IgD-negative memory B cell (primary cell): Measurements from ENCODE around the gene CLCA2. TPM values are rescaled to one million over a fixed set of nuclear protein-coding genes. Genes with fewer than 3 reads are reported as not detected.

Experiments
- H3K27ac Mint-ChIP-seq, 3 donors: one replicate each; pipeline ENCODE4 v1.8.0; 2020 to 2022; ENCODE audit warnings: mild to moderate bottlenecking in 3 of 3, mixed read lengths in 3 of 3, moderate library complexity in 1 of 3
- H3K27me3 Mint-ChIP-seq: one replicate; pipeline ENCODE4 v1.8.0; 2021; ENCODE audit warnings: mixed read lengths
- H3K36me3 Mint-ChIP-seq: one replicate; pipeline ENCODE4 v1.8.0; 2020; ENCODE audit warnings: mild to moderate bottlenecking, mixed read lengths
- H3K4me1 Mint-ChIP-seq, 3 donors: one replicate each; pipeline ENCODE4 v1.8.0; 2020 to 2022; ENCODE audit warnings: mixed read lengths in 3 of 3, mild to moderate bottlenecking in 1 of 3
- H3K4me3 Mint-ChIP-seq, 4 donors: one replicate each; pipeline ENCODE4 v1.8.0; 2020 to 2022; ENCODE audit warnings: mild to moderate bottlenecking in 4 of 4, mixed read lengths in 4 of 4, moderate library complexity in 3 of 4
- H3K9me3 Mint-ChIP-seq, 3 donors: one replicate each; pipeline ENCODE4 v1.8.0; 2020 to 2021; ENCODE audit warnings: mixed read lengths in 3 of 3, mild to moderate bottlenecking in 1 of 3
- polyA plus RNA-seq: library from polyadenylated mRNA; unstranded; fragments of 300-500 nt; fragmentation: Illumina TruSeq; gene quantifications from one replicate; pipeline ENCODE4 v1.2.3, GENCODE V29; 2021

CLCA2 gene, protein sequence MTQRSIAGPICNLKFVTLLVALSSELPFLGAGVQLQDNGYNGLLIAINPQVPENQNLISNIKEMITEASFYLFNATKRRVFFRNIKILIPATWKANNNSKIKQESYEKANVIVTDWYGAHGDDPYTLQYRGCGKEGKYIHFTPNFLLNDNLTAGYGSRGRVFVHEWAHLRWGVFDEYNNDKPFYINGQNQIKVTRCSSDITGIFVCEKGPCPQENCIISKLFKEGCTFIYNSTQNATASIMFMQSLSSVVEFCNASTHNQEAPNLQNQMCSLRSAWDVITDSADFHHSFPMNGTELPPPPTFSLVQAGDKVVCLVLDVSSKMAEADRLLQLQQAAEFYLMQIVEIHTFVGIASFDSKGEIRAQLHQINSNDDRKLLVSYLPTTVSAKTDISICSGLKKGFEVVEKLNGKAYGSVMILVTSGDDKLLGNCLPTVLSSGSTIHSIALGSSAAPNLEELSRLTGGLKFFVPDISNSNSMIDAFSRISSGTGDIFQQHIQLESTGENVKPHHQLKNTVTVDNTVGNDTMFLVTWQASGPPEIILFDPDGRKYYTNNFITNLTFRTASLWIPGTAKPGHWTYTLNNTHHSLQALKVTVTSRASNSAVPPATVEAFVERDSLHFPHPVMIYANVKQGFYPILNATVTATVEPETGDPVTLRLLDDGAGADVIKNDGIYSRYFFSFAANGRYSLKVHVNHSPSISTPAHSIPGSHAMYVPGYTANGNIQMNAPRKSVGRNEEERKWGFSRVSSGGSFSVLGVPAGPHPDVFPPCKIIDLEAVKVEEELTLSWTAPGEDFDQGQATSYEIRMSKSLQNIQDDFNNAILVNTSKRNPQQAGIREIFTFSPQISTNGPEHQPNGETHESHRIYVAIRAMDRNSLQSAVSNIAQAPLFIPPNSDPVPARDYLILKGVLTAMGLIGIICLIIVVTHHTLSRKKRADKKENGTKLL
- not detected for polyA plus RNA-seq

DNA sequence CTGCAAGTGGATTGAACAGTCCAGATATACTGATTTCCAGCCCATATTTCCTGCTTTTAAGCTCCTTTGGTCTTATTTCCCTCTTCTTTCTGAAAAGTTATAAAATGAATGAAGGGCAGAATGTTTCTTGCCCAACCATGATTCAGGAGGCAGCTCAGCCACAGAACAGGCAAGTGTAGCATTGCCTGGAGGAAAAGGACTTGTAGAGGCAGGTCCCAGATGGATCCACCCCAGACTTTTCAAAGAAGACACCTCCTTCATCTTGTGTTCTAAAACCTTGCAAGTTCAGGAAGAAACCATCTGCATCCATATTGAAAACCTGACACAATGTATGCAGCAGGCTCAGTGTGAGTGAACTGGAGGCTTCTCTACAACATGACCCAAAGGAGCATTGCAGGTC is at the start of gene CLCA2:
CLCA2 (plus strand) TSS at position 299 of the 400 bp plus-strand sequence; CDS start at position 376, 77 bp downstream.
- Mint-ChIP-seq H3K4me3 (no peak within 1 kb of the TSS), H3K27me3 (peaks cover 12% of the 10 kb centered on the region), H3K9me3 (no peaks in the 10 kb centered on the region), H3K4me1 (peaks cover 3 to 5% (median 4%) of the 10 kb centered on the region in 3 donors), H3K27ac (no peak within 1 kb of the TSS), H3K36me3 (no peaks in the 10 kb centered on the region)

DNA sequence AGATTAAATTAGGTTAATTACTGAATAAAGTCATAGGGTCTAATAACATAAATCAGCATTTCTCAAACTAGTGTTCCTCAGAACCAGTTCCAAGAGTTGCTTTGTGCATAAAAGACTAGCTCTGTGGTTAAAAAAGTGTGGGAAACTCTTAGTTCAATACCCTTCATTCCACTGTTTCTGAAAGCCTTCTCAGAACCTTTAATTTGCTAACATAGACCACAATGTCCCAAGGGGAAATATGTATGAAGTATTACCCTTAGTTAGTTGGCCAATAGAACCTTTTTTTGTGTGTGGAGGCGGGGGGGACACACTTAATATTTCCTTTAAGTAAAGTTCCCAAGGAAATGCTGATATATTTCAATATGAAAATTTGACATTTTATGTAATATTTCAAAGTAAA is 48.3 kb upstream of the CLCA2 start:
- Mint-ChIP-seq H3K27me3 (no peaks in the 10 kb centered on the region), H3K27ac (no peak overlapping the region), H3K4me3 (no peak overlapping the region), H3K36me3 (peaks cover 22% of the 10 kb centered on the region), H3K4me1 (peaks cover 2 to 5% (median 3%) of the 10 kb centered on the region in 3 donors), H3K9me3 (peaks cover 0 to 11% (median 0%) of the 10 kb centered on the region in 3 donors)

DNA sequence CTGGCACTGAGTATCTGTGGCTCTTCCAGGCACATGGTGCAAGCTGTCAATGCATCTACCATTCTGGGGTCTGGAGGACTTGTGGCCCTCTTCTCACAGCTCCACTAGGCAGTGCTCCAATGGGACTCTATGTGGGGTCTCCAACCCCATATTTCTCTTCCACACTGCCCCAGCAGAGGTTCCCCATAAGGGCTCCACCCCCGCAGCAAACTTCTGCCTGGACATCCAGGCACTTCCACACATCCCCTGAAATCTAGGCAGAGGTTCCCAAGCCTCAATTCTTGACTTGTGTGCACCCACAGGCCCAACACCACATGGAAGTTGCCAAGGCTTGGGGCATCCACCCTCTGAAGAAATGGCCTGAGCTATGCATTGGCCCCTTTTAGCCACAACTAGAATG is 46.6 kb upstream of the CLCA2 start:
- H3K9me3 Mint-ChIP-seq, result peaks cover 0 to 11% (median 0%) of the 10 kb centered on the region in 3 donors
- peak overlapping the region in 1 of 4 donors; percentile 1 for H3K4me3 Mint-ChIP-seq
- no peaks in the 10 kb centered on the region for H3K27me3 Mint-ChIP-seq
- H3K4me1 Mint-ChIP-seq, result peaks cover 2 to 5% (median 3%) of the 10 kb centered on the region in 3 donors
- H3K27ac Mint-ChIP-seq, result peak overlapping the region in 2 of 3 donors; percentile 53 to 63
- H3K36me3 Mint-ChIP-seq, result peaks cover 18% of the 10 kb centered on the region

DNA sequence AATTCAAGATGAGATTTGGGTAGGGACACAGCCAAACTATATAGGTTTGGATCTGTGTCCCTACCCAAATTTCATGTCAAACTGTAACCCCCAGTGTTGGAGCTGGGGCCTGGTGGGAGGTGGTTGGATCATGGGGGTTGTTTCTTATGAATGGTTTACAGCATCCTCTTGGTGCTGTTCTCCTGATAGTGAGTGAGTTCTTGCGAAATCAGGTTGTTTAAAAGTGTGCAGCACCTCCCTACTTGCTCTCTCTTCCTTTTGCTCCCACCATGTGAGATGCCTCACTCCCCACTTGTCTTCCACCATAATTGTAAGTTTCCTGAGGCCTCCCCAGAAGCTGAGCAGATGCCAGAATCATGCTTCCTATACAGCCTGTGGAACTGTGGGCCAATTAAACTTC is 45.2 kb upstream of the CLCA2 start:
- Mint-ChIP-seq H3K27me3 (no peaks in the 10 kb centered on the region), H3K9me3 (peaks cover 0 to 11% (median 0%) of the 10 kb centered on the region in 3 donors), H3K4me1 (peaks cover 3 to 5% (median 5%) of the 10 kb centered on the region in 3 donors), H3K36me3 (peaks cover 16% of the 10 kb centered on the region), H3K27ac (peak overlapping the region in 2 of 3 donors; percentile 7 to 19), H3K4me3 (no peak overlapping the region)

DNA sequence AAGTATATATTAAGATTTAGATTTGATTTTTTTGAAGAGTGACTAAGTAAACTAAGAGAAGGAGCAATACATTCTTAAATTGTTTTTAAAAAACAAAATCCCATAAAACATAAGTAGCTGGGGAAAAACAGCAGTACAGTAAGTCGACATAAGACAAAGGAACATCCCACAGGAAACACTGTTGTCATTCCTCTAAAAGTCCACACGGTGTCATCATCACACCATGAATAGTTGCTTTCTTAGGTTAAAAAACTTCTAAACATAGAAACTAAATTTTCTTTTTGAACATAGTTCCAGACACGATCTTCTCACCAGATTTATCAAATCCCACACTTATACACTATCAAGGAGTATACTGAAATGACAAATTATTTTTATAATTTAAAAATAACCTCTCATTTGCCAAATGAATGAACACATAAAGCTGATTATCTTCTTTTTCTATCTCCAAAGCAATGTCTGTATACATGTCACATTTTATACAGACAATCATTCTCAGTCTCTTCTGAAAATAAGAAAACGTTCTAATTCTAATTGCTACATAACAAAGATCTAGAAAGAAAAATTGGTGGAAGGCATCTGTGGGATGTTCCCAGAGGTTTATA is 43.6 kb upstream of the CLCA2 start:
- peaks cover 3 to 5% (median 5%) of the 10 kb centered on the region in 3 donors for H3K4me1 Mint-ChIP-seq
- H3K36me3 Mint-ChIP-seq, result peaks cover 13% of the 10 kb centered on the region

DNA sequence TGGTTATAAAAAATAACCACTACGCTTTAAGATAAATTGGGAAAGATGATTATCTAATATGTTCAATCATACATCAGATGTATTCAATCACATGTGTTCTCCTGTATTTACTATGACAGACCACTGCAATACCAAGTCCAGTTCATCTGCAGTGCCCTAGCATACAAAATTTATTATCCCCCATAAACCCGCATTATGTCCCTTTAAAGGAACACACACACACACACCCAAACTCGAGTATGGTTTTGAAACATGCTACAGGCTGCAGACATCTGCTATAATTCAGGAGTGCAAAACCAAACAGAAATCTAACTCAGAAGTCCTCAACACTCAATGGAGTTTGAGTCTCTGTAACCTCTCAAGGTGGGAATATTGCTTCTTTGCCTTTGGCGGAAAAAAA is 42.7 kb upstream of the CLCA2 start:
- no peak overlapping the region for H3K4me3 Mint-ChIP-seq
- H3K27me3 Mint-ChIP-seq, result no peaks in the 10 kb centered on the region
- peaks cover 13% of the 10 kb centered on the region for H3K36me3 Mint-ChIP-seq
- no peak overlapping the region for H3K27ac Mint-ChIP-seq
- peaks cover 3 to 5% (median 5%) of the 10 kb centered on the region in 3 donors for H3K4me1 Mint-ChIP-seq
- peaks cover 0 to 11% (median 0%) of the 10 kb centered on the region in 3 donors for H3K9me3 Mint-ChIP-seq

More for the DNA sequence above, 43.6 kb upstream of the CLCA2 start:
- Mint-ChIP-seq H3K27me3 (no peaks in the 10 kb centered on the region), H3K9me3 (peaks cover 0 to 11% (median 0%) of the 10 kb centered on the region in 3 donors), H3K27ac (no peak overlapping the region), H3K4me3 (no peak overlapping the region)

DNA sequence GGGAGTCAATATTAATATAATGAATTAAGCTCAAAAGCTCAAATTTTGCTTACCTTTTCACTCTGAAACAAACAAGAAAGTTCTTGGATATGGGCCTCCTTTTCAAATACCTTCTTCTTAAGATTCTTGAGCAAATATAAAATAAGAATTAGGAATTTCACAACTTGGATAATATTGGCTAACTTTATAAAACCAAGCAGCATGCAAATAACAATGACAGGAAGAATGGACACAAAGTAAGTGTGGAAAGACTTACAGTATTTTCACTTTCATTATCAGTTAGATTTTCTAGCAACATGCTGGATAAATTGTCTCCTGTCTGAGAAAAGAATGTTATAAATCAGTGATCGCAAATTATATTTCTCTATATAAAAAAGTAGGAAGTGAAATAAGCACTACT is 41.1 kb upstream of the CLCA2 start:
- H3K4me1 Mint-ChIP-seq, result peaks cover 5% of the 10 kb centered on the region in 3 donors
- peaks cover 6% of the 10 kb centered on the region for H3K36me3 Mint-ChIP-seq
- H3K4me3 Mint-ChIP-seq, result no peak overlapping the region
- no peak overlapping the region for H3K27ac Mint-ChIP-seq
- no peaks in the 10 kb centered on the region for H3K9me3 Mint-ChIP-seq
- no peaks in the 10 kb centered on the region for H3K27me3 Mint-ChIP-seq

DNA sequence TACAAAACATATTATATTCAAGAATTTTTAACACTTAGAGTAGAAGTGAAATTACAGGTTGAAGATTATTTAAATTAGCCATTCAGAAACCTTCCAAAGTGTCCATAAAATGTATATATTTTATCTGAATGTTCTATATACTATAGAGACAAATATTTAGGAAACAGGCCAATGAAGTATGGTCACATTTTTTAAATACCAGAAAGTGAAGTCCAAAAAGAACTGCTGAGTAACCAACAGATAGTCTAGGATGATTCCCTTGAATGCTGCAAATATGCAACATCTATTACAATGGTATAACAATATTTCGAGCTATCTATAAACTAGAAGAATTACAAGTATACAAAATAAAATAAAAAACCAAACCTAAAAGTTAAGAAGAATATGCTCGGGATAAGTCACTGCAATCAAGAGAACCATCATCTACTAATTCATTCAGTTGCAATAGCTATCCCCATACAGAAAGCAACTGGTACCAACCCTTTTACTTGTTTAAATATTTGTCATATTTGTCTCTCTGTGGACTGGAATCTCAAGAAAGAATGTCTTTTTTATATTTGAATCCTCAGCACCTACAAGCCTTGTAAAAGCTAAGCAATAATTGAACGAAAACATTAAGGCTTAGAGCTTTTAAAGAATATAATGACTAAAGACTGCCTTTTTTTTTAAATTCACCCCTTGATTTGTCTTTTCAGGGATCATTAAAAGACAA is 35.9 kb upstream of the CLCA2 start:
- no peaks in the 10 kb centered on the region for H3K9me3 Mint-ChIP-seq
- H3K27me3 Mint-ChIP-seq, result no peaks in the 10 kb centered on the region

DNA sequence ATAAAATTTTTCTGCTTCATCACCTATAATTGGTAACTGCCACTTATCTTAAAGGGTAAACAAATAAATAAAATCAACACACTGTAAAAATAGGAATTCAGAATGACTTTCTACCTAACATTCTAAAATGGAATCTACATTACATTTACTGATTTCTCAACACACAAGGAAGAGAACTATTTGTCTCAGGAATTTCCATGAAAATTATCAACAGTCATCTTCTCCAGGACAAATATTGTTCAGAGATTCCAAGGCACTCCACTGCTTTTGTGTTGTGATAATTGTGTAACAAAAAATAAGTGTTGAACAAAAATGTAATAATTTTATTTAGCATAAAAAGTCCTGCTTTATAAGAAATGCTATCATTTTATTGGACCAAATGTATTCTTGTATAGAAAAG is 35.2 kb upstream of the CLCA2 start:
- peaks cover 37 to 41% (median 40%) of the 10 kb centered on the region in 3 donors for H3K4me1 Mint-ChIP-seq
- no peaks in the 10 kb centered on the region for H3K9me3 Mint-ChIP-seq
- H3K4me3 Mint-ChIP-seq, result peak overlapping the region in 1 of 4 donors; percentile 85
- peaks cover 12% of the 10 kb centered on the region for H3K36me3 Mint-ChIP-seq
- H3K27me3 Mint-ChIP-seq, result no peaks in the 10 kb centered on the region
- H3K27ac Mint-ChIP-seq, result peak overlapping the region in 2 of 3 donors; percentile 54 to 65

More for the DNA sequence above, 35.9 kb upstream of the CLCA2 start:
- peak overlapping the region in 1 of 3 donors; percentile 65 for H3K27ac Mint-ChIP-seq
- H3K36me3 Mint-ChIP-seq, result peaks cover 11% of the 10 kb centered on the region
- H3K4me3 Mint-ChIP-seq, result no peak overlapping the region
- H3K4me1 Mint-ChIP-seq, result peaks cover 34 to 35% (median 34%) of the 10 kb centered on the region in 3 donors

DNA sequence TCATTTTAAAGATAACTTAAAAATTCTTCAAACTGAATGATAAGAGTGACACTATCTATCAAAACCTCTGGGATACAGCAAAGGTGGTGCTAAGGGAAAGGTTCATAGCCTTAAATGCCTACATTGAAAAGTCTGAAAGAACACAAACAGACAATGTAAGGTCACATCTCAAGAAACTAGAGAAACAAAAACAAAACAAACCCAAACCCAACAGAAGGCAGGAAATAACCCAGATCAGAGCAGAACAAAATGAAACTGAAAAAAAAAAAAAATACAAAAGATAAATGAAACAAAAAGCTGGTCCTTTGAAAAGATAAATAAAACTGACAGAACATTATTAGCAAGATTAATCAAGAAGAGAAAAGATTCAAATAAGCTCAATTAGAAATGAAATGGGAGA is 34.7 kb upstream of the CLCA2 start:
- Mint-ChIP-seq H3K36me3 (peaks cover 13% of the 10 kb centered on the region), H3K9me3 (no peaks in the 10 kb centered on the region), H3K4me3 (peak overlapping the region; percentile 18 to 85 (median 52)), H3K4me1 (peaks cover 39 to 44% (median 42%) of the 10 kb centered on the region in 3 donors), H3K27ac (peak overlapping the region; percentile 36 to 65 (median 65)), H3K27me3 (no peaks in the 10 kb centered on the region)

DNA sequence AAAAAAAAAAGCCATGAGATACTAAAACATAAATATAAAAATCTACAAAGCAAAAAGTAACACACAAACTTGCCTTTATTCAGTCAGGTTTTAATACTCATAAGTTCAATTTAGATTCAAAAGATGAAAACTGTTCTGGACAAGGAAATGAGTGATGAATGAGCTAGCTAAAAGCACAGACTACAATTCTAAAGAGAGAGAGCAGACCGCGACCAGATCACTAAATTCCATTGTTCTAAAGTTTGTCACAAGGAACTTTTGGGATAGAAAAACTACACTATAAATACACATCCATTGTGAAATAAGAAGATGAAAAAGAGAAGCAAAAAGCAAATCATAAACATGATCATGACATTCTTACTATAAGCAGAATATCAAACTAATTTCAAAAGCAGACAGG is 29.6 kb upstream of the CLCA2 start:
- Mint-ChIP-seq H3K27me3 (no peaks in the 10 kb centered on the region), H3K4me1 (peaks cover 52 to 63% (median 54%) of the 10 kb centered on the region in 3 donors), H3K9me3 (no peaks in the 10 kb centered on the region)

DNA sequence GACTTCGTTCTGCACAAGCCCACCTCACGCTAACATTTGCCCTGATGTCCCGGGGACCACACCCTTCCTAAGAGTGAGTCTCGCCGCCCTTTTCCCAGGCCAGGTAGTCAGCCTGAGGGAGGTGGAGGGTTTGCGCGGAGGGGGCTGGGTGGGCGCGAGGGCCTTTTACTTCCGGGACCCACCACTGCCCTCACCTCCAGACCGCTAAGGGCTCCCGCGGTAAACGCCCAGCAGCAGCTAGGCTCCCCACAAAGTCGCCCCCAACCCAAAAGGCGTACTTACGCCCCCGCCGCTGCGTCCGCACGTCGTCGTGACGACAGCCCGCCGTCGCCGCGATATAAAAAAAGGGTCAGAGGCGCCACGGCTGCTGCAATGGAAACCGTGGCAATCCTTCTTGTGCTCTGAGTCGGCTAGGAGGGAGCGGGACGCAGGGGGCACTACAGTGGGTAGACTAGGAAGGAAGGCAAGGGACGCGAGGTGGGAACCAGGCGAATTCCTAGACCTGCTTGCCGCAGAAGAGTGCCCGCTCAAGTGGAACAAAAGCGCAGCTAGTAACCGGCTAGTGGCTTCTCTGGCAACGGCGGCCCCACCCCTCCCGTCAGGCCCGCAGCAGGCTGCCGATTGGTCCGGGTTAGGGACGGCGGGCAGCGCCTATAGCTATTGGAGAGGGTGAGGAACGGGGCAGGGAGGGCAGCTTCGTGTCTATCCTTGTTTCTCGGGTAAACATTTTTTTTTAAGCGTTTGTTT is 28.0 kb upstream of the CLCA2 start, which contains the start of gene ODF2L:
ODF2L (minus strand) TSS at position 573 of the 747 bp plus-strand sequence. CDS start 9,296 bp downstream, outside the sequence.
- Mint-ChIP-seq H3K27ac (peak within 1 kb of the TSS; percentile 95 to 98 (median 97)), H3K36me3 (peaks cover 11% of the 10 kb centered on the region), H3K4me1 (peaks cover 40 to 51% (median 41%) of the 10 kb centered on the region in 3 donors), H3K9me3 (no peaks in the 10 kb centered on the region), H3K27me3 (no peaks in the 10 kb centered on the region), H3K4me3 (peak within 1 kb of the TSS; percentile 97 to 99 (median 98))

More for the DNA sequence above, 29.6 kb upstream of the CLCA2 start:
- peak overlapping the region; percentile 6 to 97 (median 29) for H3K27ac Mint-ChIP-seq
- H3K36me3 Mint-ChIP-seq, result peaks cover 11% of the 10 kb centered on the region
- H3K4me3 Mint-ChIP-seq, result peak overlapping the region; percentile 32 to 79 (median 56)

DNA sequence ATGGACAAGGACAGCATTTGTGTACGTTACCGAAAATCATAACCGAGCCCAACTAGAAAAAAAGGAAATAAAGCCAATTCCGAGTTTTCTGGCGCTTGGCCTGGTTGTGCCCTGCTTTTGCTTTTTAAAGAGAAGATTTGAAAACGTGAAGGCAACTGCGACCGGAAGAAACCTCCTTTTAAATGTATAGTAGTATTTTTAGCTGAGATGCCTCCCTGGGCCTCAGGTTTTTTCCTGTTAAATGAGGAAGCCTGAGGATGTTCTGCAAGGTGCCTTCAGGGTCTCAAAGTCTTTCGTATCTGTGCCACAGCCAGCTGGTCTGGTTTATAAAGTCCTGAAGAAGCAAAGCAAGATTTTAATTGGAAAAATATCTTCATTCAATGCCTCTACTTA is 27.5 kb upstream of the CLCA2 start:
- Mint-ChIP-seq H3K4me1 (peaks cover 34 to 46% (median 36%) of the 10 kb centered on the region in 3 donors), H3K4me3 (peak overlapping the region; percentile 97 to 99 (median 98)), H3K9me3 (no peaks in the 10 kb centered on the region), H3K27me3 (no peaks in the 10 kb centered on the region), H3K36me3 (peaks cover 10% of the 10 kb centered on the region), H3K27ac (peak overlapping the region; percentile 95 to 98 (median 97))
